Measurements from ENCODE around the gene AP4B1. TPM values are rescaled to one million over a fixed set of nuclear protein-coding genes. Genes with fewer than 3 reads are reported as not detected.

The AP4B1 gene
- polyA plus RNA-seq, 5 donors: 46.4 to 65.5 (median 49.8) TPM

GRCh38 chr1:113931451-113931851 lies 26.9 kb upstream of the AP4B1 start:
- DNase-seq: no peak

- peak; percentile 67 to 78 for DNase-seq
These were observed 26.0 kb upstream of the AP4B1 start for GRCh38 chr1:113930499-113931161.

- DNase-seq: peak in 1 of 2 donors; percentile 56
These were observed 25.3 kb upstream of the AP4B1 start for GRCh38 chr1:113929750-113930498.

- peak; percentile 93 to 94 for DNase-seq
These were observed 24.5 kb upstream of the AP4B1 start, which contains the start of gene HIPK1 for GRCh38 chr1:113928941-113929749. HIPK1 (plus strand) TSS chr1:113929324.

GRCh38 chr1:113928187-113928930 lies 23.8 kb upstream of the AP4B1 start:
- no peak for DNase-seq

GRCh38 chr1:113924473-113924872 lies 19.9 kb upstream of the AP4B1 start:
- DNase-seq: no peak

- no peak for DNase-seq
These were observed 18.4 kb upstream of the AP4B1 start for GRCh38 chr1:113922957-113923356.

- DNase-seq: no peak
These were observed 13.6 kb upstream of the AP4B1 start for GRCh38 chr1:113918243-113918642.

- no peak for DNase-seq
These were observed 12.9 kb upstream of the AP4B1 start for GRCh38 chr1:113917400-113918082.

- DNase-seq: no peak
These were observed 12.4 kb upstream of the AP4B1 start for GRCh38 chr1:113916974-113917373.

- DNase-seq: no peak
These were observed 9.5 kb upstream of the AP4B1 start for GRCh38 chr1:113913887-113914664.

- no peak for DNase-seq
These were observed 8.7 kb upstream of the AP4B1 start for GRCh38 chr1:113913312-113913668.

GRCh38 chr1:113912594-113913311 lies 8.2 kb upstream of the AP4B1 start:
- peak; percentile 60 to 69 for DNase-seq

- DNase-seq: no peak
These were observed 849 bp upstream of the AP4B1 start for GRCh38 chr1:113905435-113905861.

- no peak for DNase-seq
These were observed 316 bp downstream of the AP4B1 start for GRCh38 chr1:113904293-113904673.

- DNase-seq: no peak
These were observed 902 bp downstream of the AP4B1 start for GRCh38 chr1:113903501-113904292.

GRCh38 chr1:113901191-113901590 lies 3.4 kb downstream of the AP4B1 start:
- DNase-seq: no peak

- DNase-seq: peak in 1 of 2 donors; percentile 27
These were observed 5.5 kb downstream of the AP4B1 start for GRCh38 chr1:113899111-113899510.
